Measurements from ENCODE around the gene DUSP8. TPM values are rescaled to one million over a fixed set of nuclear protein-coding genes. Genes with fewer than 3 reads are reported as not detected.

Gene DUSP8
- total RNA-seq, 4 donors from 2014 or later = 2.5 to 18.4 (median 13.2) TPM

DNA sequence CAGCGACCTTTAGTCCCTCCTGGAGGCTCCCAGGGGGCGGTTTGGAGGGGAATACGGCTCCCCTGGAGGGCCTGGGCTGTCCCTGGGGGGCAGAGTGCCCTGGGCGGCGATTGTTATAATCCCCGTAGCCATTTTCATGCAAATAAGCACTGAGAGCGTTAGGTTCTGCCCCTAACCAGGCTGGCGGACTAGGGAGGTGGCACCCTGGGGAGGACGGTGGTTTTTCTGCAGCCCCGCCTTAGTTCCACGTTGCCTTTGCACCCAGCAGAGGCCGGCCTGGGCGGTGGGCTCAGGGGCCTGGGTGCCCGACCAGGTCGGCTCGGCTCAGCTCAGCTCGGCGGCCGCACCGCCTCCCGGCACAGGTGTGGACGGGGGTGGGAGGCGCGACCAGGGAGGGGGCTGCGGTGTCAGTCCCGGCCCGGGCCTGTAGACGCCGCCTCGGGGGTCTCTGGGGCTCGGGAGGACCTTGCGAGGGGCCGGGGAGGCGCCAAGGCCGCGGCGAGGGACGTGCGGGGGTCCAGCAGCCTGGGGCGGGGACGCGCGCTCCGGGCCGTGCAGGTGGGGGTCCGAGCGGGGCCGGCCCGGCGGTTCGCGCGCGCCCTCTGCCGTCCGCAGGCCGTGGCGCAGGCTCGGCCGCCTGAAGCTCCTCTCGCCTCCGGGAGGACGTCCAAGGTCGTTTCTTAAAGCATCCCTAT is 2.3 kb upstream of the DUSP8 start:
- Histone ChIP-seq H3K36me3 (no peaks in the 10 kb centered on the region), H3K4me1 (peaks cover 3 to 41% (median 25%) of the 10 kb centered on the region in 4 donors), H3K27me3 (no peaks in the 10 kb centered on the region)

GRCh38 chr11:1573903-1574237 is 1.8 kb upstream of the DUSP8 start:
- Histone ChIP-seq H3K4me1 (peaks cover 3 to 46% (median 25%) of the 10 kb centered on the region in 4 donors), H3K27ac (peak overlapping the region; percentile 84 to 97 (median 95)), H3K4me3 (peak overlapping the region; percentile 71 to 90 (median 86)), H3K9me3 (peaks cover 0 to 5% (median 0%) of the 10 kb centered on the region in 4 donors), H3K27me3 (no peaks in the 10 kb centered on the region), H3K36me3 (no peaks in the 10 kb centered on the region)
- TF ChIP-seq, protein P1, sequence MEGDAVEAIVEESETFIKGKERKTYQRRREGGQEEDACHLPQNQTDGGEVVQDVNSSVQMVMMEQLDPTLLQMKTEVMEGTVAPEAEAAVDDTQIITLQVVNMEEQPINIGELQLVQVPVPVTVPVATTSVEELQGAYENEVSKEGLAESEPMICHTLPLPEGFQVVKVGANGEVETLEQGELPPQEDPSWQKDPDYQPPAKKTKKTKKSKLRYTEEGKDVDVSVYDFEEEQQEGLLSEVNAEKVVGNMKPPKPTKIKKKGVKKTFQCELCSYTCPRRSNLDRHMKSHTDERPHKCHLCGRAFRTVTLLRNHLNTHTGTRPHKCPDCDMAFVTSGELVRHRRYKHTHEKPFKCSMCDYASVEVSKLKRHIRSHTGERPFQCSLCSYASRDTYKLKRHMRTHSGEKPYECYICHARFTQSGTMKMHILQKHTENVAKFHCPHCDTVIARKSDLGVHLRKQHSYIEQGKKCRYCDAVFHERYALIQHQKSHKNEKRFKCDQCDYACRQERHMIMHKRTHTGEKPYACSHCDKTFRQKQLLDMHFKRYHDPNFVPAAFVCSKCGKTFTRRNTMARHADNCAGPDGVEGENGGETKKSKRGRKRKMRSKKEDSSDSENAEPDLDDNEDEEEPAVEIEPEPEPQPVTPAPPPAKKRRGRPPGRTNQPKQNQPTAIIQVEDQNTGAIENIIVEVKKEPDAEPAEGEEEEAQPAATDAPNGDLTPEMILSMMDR (IDR thresholded peaks at IDR 0.05) = no peak
- peak; percentile 82 to 87 for TF ChIP-seq POLR2A (IDR thresholded peaks at IDR 0.05)
- DNase-seq = peak in 2 of 3 donors; percentile 46 to 86

More for the DNA sequence above, 2.3 kb upstream of the DUSP8 start:
- TF ChIP-seq POLR2A (IDR thresholded peaks at IDR 0.05) = peak in 1 of 2 donors; percentile 16
- TF ChIP-seq, protein P1 (IDR thresholded peaks at IDR 0.05) = peak; percentile 70 to 98 (median 95)
- H3K4me3 ChIP-seq = peak overlapping the region; percentile 71 to 90 (median 86)
- H3K27ac ChIP-seq = peak overlapping the region; percentile 84 to 97 (median 95)
- peak; percentile 60 to 89 (median 80) for DNase-seq
- peaks cover 0 to 5% (median 0%) of the 10 kb centered on the region in 4 donors for H3K9me3 ChIP-seq

DNA sequence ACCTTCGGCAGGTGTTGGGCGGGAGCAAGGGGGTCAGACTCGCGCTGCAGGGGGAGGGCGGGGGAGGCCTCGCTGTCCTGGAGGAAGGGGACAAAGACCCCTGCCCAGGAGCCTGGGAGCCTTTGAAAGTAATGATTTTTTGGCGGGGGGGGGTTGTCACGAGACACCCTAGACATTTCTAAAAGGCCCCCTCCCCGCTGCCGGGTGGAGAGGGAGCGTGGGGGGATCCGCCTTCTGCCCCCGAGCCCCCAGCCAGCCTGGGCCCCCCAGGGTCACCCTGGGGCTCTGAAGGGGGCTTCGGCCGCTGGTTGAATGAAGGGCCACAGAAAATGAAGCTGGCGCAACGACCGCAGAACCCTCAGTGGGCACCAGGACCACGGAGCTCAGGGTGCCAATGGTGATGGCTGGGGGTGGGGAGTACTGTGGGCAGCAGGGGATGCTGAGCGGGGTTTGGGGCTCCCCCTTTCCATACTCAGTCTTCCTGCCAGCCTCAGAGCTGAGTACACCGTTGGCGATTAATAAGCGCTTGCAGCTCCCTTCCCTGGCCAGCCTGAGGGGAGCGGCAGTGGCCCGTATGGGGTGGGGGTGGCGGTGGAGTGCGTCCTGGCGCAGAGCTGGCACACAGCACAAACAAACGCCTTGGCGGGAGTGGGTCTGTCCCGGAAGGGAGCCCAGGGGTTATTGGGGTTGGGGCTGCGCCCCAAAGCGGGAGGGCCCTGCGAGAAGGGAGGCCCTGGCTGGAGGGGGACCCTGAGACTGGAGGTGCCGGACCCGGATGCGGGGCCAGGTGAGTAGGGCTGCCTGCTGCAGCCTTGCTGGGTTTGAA is 1.2 kb upstream of the DUSP8 start:
- peak overlapping the region; percentile 84 to 97 (median 95) for H3K27ac ChIP-seq
- TF ChIP-seq, protein P1 (IDR thresholded peaks at IDR 0.05) = peak in 1 of 6 experiments; percentile 3
- TF ChIP-seq POLR2A (IDR thresholded peaks at IDR 0.05) = peak; percentile 5 to 9
- peak; percentile 41 to 80 (median 72) for DNase-seq
- no peaks in the 10 kb centered on the region for H3K27me3 ChIP-seq
- no peaks in the 10 kb centered on the region for H3K36me3 ChIP-seq
- peak overlapping the region; percentile 71 to 90 (median 86) for H3K4me3 ChIP-seq
- peaks cover 0 to 3% (median 0%) of the 10 kb centered on the region in 4 donors for H3K9me3 ChIP-seq
- peaks cover 6 to 52% (median 25%) of the 10 kb centered on the region in 4 donors for H3K4me1 ChIP-seq

GRCh38 chr11:1571760-1572196 is 293 bp downstream of the DUSP8 start:
- Histone ChIP-seq H3K36me3 (no peaks in the 10 kb centered on the region), H3K27ac (peak overlapping the region; percentile 38 to 97 (median 74)), H3K27me3 (no peaks in the 10 kb centered on the region), H3K9me3 (no peaks in the 10 kb centered on the region), H3K4me1 (peaks cover 6 to 67% (median 25%) of the 10 kb centered on the region in 4 donors), H3K4me3 (peak overlapping the region; percentile 48 to 88 (median 74))
- no peak for TF ChIP-seq POLR2A (IDR thresholded peaks at IDR 0.05)
- TF ChIP-seq, protein P1 (IDR thresholded peaks at IDR 0.05) = no peak
- DNase-seq = no peak

DNA sequence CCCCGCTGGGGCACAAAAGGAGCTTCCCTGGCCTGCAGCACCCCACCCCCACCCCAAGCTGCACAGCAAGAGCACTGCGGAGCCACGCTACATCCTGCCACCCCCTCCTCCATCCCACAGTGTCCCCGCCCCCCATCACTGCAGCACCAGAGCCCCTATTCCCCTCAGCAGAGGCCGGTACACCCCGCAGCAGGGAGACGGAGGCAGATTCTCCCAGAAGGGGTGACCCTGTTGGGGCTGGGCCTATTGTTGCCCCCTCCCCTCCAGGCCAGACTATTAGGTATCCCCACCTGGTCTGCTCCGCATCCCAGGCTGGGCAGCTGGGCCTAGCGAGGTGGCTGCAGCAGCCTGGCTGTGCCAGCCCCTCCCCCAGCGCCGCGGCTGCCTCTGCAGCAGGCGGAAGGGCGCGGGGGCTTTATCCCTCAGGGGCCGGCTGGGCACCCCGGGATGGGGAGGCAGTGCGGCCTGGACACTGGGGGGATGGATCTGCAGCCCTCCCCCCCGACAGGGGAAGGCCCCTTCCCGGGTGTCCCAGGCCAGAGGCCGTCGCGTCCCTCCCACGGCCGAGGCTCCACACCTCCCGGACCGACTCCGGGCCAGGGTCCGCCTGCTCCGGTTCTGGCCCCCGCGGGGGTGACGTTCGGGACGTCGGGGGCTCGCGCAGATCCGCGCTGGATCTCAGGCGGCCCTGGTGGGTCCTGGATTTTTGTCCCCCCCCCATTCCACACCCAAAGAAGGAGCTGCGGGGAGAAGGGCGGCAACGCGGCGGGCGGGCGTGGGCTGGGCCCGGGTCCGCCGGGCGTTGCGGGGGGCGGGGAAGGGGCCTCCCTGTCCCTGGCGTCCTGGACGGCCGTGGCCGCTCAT is 943 bp downstream of the DUSP8 start:
- Histone ChIP-seq H3K4me3 (peak overlapping the region; percentile 46 to 88 (median 62)), H3K27me3 (no peaks in the 10 kb centered on the region), H3K4me1 (peaks cover 6 to 72% (median 25%) of the 10 kb centered on the region in 4 donors), H3K9me3 (no peaks in the 10 kb centered on the region), H3K27ac (peak overlapping the region; percentile 38 to 97 (median 74)), H3K36me3 (no peaks in the 10 kb centered on the region)
- peak in 2 of 3 donors; percentile 25 to 59 for DNase-seq
- TF ChIP-seq POLR2A (IDR thresholded peaks at IDR 0.05) = no peak
- TF ChIP-seq, protein P1 (IDR thresholded peaks at IDR 0.05) = no peak

Data from Peyer's patch (tissue), 4 donors.